Bone marrow (tissue), 2 donors: ENCODE results near the gene KDM4B.
A peak's percentile ranks its signal among the peaks of the same experiment; 100 is the strongest.

Source experiments
- DNase-seq, 2 donors: peaks; one replicate each; lab custom pipeline; 2025; lab: John Stamatoyannopoulos, UW

KDM4B gene

DNA sequence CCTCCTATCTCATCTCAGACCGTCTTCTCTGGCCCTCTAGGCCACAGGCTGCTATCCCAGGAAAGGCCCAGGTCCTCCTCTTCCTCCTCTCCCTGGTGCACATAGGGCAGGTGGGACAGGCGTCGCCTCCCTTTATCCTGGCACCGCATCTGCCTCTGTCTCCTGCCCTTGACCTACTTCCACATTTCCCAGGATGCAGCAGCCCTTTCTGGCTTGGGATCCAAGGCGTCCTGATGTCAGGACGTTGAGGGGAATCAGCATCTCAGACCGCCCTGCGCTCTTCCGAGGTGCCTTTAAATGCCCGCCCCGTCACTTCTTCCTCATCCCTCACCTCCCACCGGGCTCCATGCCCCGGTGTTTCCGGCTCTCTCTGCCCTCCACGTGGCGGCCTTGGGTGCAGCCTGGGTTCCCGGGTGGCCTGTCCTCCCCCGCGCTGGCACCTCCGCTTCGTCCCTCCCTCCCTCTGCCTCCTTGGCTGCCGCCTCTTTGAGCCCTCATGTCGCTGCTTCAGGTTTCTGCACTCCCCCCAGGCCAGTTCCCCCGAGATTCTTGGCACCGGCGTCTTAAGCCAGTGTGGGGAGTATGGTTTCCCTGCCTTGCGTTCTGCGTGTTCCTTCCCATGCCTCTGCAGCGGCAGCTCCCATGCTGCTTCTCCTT, 66.3 kb downstream of the KDM4B start:
- DNase-seq = no peak

GRCh38 chr19:5035793-5036697, 67.1 kb downstream of the KDM4B start:
- no peak for DNase-seq

- no peak for DNase-seq
Observed at GRCh38 chr19:5036698-5037563, 68.0 kb downstream of the KDM4B start.

GRCh38 chr19:5037936-5038335, 69.0 kb downstream of the KDM4B start:
- no peak for DNase-seq

DNA sequence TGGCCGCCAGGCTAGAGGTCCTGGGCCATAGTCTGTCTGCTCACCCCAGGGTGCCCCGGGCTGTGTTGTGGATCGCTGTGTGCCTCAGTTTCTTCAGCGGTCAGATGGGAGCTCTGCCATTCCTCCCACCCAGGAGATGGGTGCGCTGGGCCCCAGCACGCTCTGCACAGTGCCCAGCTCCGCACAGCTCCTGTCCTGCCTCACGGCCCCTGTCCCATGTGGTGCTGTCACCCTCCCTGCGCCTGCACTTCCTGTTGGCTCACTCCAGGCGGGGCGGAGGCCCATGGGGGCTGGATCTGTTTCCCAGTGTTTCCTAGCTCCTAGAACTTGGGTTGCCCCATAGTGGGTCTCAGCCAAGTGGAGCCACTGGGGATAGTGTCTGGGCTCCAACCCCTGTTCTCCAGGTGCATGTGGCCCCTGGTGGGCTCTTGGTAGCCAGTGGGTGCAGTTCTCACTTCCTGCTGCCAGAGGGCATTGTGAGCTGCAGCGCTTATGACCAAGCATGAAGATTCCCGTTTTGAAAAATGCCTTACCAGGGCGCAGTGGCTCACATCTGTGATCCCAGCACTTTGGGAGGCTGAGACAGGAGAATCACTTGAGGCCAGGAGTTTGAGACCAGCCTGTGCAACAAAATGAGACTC, 69.8 kb downstream of the KDM4B start:
- no peak for DNase-seq

GRCh38 chr19:5039642-5040543, 71.0 kb downstream of the KDM4B start:
- no peak for DNase-seq

DNA sequence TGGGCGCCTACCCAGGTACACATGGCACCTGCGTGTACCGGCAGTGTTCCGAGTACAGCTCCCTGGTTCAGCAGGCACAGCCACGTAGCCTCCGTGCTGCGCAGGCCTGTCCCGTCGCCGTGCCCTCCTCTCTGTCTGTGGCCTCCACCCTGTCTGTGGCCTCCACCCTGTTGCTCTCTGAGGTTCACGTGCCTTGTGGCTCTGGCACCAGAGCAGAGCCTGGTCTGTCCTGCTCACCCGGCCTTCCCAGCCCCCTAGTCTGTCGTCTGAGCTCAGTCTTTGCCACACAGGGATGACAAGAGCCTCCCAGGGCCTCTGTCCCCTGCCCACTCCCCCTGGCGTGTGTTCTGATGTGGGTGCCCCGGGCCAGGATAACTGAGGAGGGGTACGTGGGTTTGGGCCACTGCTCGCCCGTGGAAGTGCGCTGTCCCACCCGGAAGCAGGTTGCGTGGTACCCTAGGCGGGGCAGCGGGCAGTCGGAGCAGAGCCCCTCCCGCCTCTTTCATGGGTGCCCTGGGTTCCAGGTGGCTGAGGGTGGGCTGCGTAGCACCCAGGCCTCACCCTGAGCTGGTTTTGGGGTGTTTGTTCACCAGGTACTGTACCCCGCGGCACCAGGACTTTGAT, 71.7 kb downstream of the KDM4B start:
- DNase-seq = no peak

GRCh38 chr19:5041168-5041912, 72.4 kb downstream of the KDM4B start:
- no peak for DNase-seq

GRCh38 chr19:5041913-5042187, 72.9 kb downstream of the KDM4B start:
- no peak for DNase-seq

DNA sequence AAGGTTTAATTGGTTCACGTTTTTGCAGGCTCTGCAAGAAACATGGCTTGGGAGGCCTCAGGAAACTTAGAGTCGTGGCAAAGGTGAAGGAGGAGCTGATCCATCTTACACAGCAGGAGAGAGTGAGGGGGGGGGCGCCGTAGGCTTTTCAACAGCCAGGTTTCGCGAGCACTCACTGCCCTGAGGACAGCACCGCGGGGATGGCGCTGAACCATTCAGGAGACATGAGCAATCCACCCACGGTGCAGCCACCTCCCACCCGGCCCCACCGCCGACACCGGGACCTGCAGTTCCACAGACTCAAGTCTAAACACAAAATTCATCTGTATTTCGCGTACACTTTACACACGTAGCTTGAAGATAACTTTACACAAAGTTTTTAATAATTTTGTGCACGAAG, 73.6 kb downstream of the KDM4B start:
- DNase-seq = no peak

- no peak for DNase-seq
Observed at GRCh38 chr19:5045029-5045428, 76.1 kb downstream of the KDM4B start.

DNA sequence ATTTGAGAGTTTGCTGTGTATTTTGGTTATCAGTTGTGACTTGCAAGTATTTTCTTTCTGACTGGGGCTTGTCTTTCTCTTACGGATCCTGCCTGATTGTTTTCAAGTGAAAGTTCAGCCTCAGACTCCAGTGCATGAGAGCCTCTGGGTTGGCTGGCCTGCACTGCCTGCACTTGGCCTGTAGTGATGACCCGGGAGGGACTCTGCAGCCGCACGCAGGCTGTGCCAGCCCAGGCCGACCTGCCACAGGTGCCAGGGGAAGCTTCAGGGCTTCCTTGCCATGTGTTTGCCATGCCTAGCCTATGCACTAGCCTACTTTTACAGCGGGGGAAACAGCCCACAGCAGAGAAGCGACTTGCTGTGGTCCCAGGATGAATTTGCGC, 77.0 kb downstream of the KDM4B start:
- no peak for DNase-seq

DNA sequence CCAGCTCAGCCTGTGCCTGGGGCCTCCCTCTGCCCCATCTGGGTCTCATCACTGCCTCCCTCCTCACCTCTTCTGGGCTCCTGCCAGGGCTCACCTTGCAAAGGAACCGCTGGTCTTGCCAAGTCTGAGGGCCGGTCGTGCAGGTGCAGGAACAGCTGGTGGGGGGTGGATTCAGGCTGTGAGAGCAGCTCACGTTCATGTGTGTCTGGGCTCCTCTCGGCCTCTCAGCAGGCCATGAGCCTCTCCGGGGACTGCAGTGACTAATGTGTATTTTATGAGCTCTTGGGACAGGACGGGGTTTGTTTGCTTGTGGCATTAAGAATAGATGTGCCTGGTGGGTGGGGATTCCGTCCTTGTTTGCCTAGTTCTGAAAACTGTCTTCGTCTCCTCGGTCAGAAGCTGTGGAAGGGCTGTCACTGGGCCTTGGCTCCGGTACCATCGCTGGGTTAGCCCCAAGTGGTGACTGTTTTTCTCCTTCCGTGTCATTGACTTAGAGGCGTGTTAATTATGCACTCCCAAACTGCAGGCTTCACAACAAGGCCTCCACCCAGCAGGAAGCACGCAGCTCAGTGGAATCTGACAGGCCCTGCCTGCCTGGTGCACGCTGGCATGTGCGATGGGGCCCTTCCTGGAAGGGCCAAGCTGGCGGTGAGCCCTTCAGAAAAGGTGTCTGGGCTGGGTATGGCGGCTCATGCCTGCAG, 77.6 kb downstream of the KDM4B start:
- no peak for DNase-seq

GRCh38 chr19:5047251-5047935, 78.5 kb downstream of the KDM4B start:
- no peak for DNase-seq

DNA sequence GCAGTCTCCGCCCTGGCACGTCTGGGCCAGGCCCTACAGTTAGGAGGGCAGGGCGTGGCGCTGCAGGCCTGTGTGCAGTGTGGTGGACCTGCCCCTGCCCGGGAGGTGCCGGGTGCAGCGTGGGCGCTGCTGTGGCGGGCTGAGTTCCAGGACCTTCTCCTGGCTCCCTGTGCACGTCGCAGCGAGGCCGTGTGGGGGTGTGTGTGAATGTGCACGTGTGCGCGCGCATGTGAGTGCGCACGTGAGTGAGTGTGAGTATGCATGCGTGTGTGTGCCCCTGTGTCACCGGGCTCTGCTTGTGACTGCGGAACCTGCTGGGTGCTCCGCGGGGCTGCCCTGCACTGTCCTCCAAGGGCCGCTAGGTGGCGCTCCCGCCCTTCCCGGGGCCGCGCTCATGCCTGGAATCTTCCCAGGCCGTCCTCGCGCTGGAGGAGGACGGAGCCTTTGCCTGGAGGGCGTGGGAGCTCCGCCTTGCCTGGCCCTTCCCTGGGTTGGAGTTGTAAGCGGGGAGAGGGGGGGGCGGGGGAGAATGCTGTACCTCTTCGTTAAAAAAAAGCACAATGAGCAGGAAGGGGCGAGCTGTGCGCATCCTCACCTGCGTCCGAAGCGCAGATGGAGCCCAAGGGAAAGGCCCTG, 79.3 kb downstream of the KDM4B start:
- peak; percentile 11 to 20 for DNase-seq

DNA sequence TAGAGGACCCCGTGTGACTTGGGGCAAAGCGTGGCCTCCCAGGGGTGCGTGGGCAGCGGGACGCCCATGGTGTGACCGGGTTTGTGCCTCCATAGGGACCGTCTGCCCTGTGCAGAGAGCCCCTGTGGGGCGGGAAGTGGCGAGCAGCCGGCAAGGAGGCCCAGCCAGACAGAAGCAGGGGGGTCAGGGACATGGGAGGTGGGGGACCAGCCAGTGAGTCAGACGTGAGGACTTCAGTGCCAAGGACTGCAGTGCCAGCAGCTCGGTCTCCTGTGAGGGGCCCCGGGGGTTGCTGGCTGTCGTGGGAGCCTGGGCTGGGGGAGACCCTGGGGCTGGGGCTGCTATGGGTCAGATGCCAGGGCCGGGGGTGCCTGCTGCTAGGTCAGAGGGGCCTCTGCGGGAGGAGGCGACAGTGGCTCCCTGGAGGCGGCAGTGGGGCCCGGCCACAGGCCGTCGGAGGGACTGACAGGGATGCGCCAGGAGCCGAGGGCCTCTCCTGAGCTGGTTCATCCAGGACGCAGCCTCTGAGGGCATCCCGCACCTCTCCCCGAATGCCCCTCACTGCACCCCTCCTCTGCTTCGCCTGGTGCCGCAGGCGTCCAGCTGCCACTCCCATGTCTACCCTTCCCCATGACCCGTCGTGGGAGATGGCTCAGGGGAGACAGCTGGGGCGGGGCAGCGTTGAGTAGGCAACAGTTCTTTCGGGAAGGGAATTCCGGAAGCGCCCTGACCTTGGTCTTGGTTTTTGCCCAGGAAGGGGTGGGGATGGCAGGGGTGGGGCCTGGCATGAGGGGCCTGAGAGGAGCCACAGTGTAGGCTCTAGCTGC, 80.0 kb downstream of the KDM4B start:
- DNase-seq = no peak

GRCh38 chr19:5049561-5049960, 80.6 kb downstream of the KDM4B start:
- DNase-seq = no peak
